WTC11 (cell line): ENCODE data around the gene PRTFDC1. TPM values are rescaled to one million over a fixed set of nuclear protein-coding genes. Genes with fewer than 3 reads are reported as not detected.

Source experiments
- ATAC-seq: fragments of 200-7000 bp; cut with Tn5 transposase; 2 replicates; pipeline ENCODE4 v1.10.0; 2021; ENCODE audit warnings: mild to moderate bottlenecking, moderate library complexity
- CTCF ChIA-PET: fragments of 300-600 bp; sonication (Branson Sonifier 250); formaldehyde crosslinking; loops from one replicate; lab custom pipeline; 2021; ENCODE audit warnings: antibody characterized with exemption; lab: Charles Lee
- POLR2A ChIA-PET: fragments of 350-600 bp; sonication (Branson Sonifier 250); formaldehyde crosslinking; loops from one replicate; lab custom pipeline; 2021; ENCODE audit warnings: antibody characterized with exemption; lab: Charles Lee
- DNase-seq: peaks from one replicate; pipeline ENCODE4 v3.0.0; 2021; ENCODE audit warnings: low spot score
- H3K27ac Mint-ChIP-seq: 2 replicates; pipeline ENCODE4 v1.8.0; 2021; ENCODE audit warnings: mixed read lengths
- H3K27me3 Mint-ChIP-seq: 2 replicates; pipeline ENCODE4 v1.8.0; 2021; ENCODE audit warnings: low read depth, mild to moderate bottlenecking, moderate library complexity, mixed read lengths
- H3K36me3 Mint-ChIP-seq: 2 replicates; pipeline ENCODE4 v1.8.0; 2021; ENCODE audit warnings: mixed read lengths
- H3K4me1 Mint-ChIP-seq: 2 replicates; pipeline ENCODE4 v1.8.0; 2022; ENCODE audit warnings: mixed read lengths
- H3K4me3 Mint-ChIP-seq: 2 replicates; pipeline ENCODE4 v1.8.0; 2021; ENCODE audit warnings: mild to moderate bottlenecking, moderate library complexity, mixed read lengths
- H3K9me3 Mint-ChIP-seq: 2 replicates; pipeline ENCODE4 v1.8.0; 2021; ENCODE audit warnings: mixed read lengths
- AR ChIP-seq: fragments of 250-450 bp; sonication (Bioruptor Pico); IDR thresholded peaks from 2 replicates; pipeline ENCODE4 v1.9.0; 2021; ENCODE audit warnings: mild to moderate bottlenecking
- ARID4B ChIP-seq: sonication (generic); formaldehyde crosslinking; IDR thresholded peaks from 2 replicates; pipeline ENCODE4 v1.8.0; 2023; ENCODE audit warnings: missing genetic modification reagents, mild to moderate bottlenecking, borderline replicate concordance
- CBFB ChIP-seq: sonication (generic); formaldehyde crosslinking; IDR thresholded peaks from 2 replicates; pipeline ENCODE4 v1.8.1; 2022; ENCODE audit warnings: mild to moderate bottlenecking, low read depth, missing genetic modification reagents
- ETV6 ChIP-seq: sonication (generic); formaldehyde crosslinking; IDR thresholded peaks from 2 replicates; pipeline ENCODE4 v1.8.1; 2022; ENCODE audit warnings: mild to moderate bottlenecking, missing genetic modification reagents
- GRHL2 ChIP-seq: fragments of 250-450 bp; sonication (Bioruptor Pico); IDR thresholded peaks from 2 replicates; pipeline ENCODE4 v1.8.0; 2022; ENCODE audit warnings: mild to moderate bottlenecking, moderate library complexity; ENCODE audit not compliant: insufficient replicate concordance, severe bottlenecking
- JAZF1 ChIP-seq: fragments of 250-450 bp; sonication (Bioruptor Pico); IDR thresholded peaks from 2 replicates; pipeline ENCODE4 v1.9.0; 2021; ENCODE audit warnings: moderate library complexity, mild to moderate bottlenecking, inconsistent platforms
- MYBL2 ChIP-seq: sonication (generic); formaldehyde crosslinking; IDR thresholded peaks from 2 replicates; pipeline ENCODE4 v1.8.1; 2023; ENCODE audit warnings: mild to moderate bottlenecking, moderate library complexity, missing genetic modification reagents
- NFYB ChIP-seq: sonication (generic); formaldehyde crosslinking; conservative IDR thresholded peaks from 2 replicates; pipeline ENCODE4 v1.8.0; 2022; ENCODE audit warnings: low read depth, missing genetic modification reagents
- ZNF317 ChIP-seq: sonication (generic); formaldehyde crosslinking; IDR thresholded peaks from 2 replicates; pipeline ENCODE4 v1.8.1; 2023; ENCODE audit warnings: low read depth, mild to moderate bottlenecking, moderate library complexity, missing genetic modification reagents, borderline replicate concordance
- ZNF423 ChIP-seq: fragments of 250-450 bp; sonication (Bioruptor Pico); IDR thresholded peaks from 2 replicates; pipeline ENCODE4 v2.1.2; 2022; ENCODE audit warnings: mild to moderate bottlenecking, moderate library complexity
- ZNF671 ChIP-seq: fragments of 250-450 bp; sonication (Bioruptor Pico); IDR thresholded peaks from 2 replicates; pipeline ENCODE4 v1.8.0; 2021; ENCODE audit warnings: mild to moderate bottlenecking
- total RNA-seq: library from RNA; stranded (reverse); gene quantifications from 3 replicates; pipeline ENCODE4 v1.2.3, GENCODE V29; 2021
- TF ChIP-seq, protein P1 (sequence below): sonication (generic); formaldehyde crosslinking; IDR thresholded peaks from 2 replicates; pipeline ENCODE4 v1.8.1; 2022; ENCODE audit warnings: low read depth, missing genetic modification reagents, borderline replicate concordance
- TF ChIP-seq, protein P2 (sequence below): fragments of 250-450 bp; sonication (Bioruptor Pico); IDR thresholded peaks from 2 replicates; pipeline ENCODE4 v2.1.2; 2022; ENCODE audit warnings: mild to moderate bottlenecking, moderate library complexity
- TF ChIP-seq, protein P3 (sequence below): fragments of 250-450 bp; sonication (Bioruptor Pico); IDR thresholded peaks from 2 replicates; pipeline ENCODE4 v1.9.0; 2021; ENCODE audit warnings: mild to moderate bottlenecking, borderline replicate concordance
- TF ChIP-seq, protein P4 (sequence below): sonication (generic); formaldehyde crosslinking; conservative IDR thresholded peaks from 2 replicates; pipeline ENCODE4 v1.8.1; 2023; ENCODE audit warnings: mild to moderate bottlenecking, low read depth, missing genetic modification reagents, moderate library complexity

The PRTFDC1 gene
- total RNA-seq, 1 experiment from 2014 or later, result 6.1 TPM

GRCh38 chr10:24872790-24873182 lies 79.6 kb downstream of the PRTFDC1 start:
- peaks cover 8% of the 10 kb centered on the region; the same call in 1 of the 2 replicates for H3K4me1 Mint-ChIP-seq
- ChIA-PET CTCF (interaction anchor here (1.1 kb wide), 1 partner anchor 208 kb away, joined by 3 read pairs; no protein-coding TSS in a partner anchor), POLR2A (interaction anchor here (0.6 to 0.8 kb wide), 2 partner anchors 75 to 79 kb away, joined by 3 read pairs; no protein-coding TSS in a partner anchor)
- H3K9me3 Mint-ChIP-seq, result peaks cover 15% of the 10 kb centered on the region
- no peaks in the 10 kb centered on the region for H3K27me3 Mint-ChIP-seq
- H3K36me3 Mint-ChIP-seq, result peaks cover 7% of the 10 kb centered on the region
- TF ChIP-seq, protein P1, sequence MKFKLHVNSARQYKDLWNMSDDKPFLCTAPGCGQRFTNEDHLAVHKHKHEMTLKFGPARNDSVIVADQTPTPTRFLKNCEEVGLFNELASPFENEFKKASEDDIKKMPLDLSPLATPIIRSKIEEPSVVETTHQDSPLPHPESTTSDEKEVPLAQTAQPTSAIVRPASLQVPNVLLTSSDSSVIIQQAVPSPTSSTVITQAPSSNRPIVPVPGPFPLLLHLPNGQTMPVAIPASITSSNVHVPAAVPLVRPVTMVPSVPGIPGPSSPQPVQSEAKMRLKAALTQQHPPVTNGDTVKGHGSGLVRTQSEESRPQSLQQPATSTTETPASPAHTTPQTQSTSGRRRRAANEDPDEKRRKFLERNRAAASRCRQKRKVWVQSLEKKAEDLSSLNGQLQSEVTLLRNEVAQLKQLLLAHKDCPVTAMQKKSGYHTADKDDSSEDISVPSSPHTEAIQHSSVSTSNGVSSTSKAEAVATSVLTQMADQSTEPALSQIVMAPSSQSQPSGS (CRISPR knock-in tag), result no peak
- TF ChIP-seq, protein P2, sequence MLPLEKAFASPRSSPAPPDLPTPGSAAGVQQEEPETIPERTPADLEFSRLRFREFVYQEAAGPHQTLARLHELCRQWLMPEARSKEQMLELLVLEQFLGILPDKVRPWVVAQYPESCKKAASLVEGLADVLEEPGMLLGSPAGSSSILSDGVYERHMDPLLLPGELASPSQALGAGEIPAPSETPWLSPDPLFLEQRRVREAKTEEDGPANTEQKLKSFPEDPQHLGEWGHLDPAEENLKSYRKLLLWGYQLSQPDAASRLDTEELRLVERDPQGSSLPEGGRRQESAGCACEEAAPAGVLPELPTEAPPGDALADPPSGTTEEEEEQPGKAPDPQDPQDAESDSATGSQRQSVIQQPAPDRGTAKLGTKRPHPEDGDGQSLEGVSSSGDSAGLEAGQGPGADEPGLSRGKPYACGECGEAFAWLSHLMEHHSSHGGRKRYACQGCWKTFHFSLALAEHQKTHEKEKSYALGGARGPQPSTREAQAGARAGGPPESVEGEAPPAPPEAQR (CRISPR knock-in tag), result no peak
- TF ChIP-seq ETV6 (CRISPR knock-in tag), result no peak
- H3K27ac Mint-ChIP-seq, result no peak overlapping the region
- no peak for ATAC-seq
- DNase-seq, result no peak
- H3K4me3 Mint-ChIP-seq, result no peak overlapping the region

GRCh38 chr10:24872049-24872789 lies 80.2 kb downstream of the PRTFDC1 start:
- no peaks in the 10 kb centered on the region for H3K27me3 Mint-ChIP-seq
- POLR2A ChIA-PET, result interaction anchor here (0.5 to 0.6 kb wide), 3 partner anchors 57 to 141 kb away, joined by 3 read pairs; no protein-coding TSS in a partner anchor
- no peak overlapping the region for H3K4me3 Mint-ChIP-seq
- H3K4me1 Mint-ChIP-seq, result peaks cover 10% of the 10 kb centered on the region
- no peak overlapping the region for H3K27ac Mint-ChIP-seq
- H3K9me3 Mint-ChIP-seq, result peaks cover 15% of the 10 kb centered on the region
- no peak for ATAC-seq
- DNase-seq, result no peak
- CTCF ChIA-PET, result no interaction called here
- H3K36me3 Mint-ChIP-seq, result peaks cover 7% of the 10 kb centered on the region
- TF ChIP-seq, protein P3, sequence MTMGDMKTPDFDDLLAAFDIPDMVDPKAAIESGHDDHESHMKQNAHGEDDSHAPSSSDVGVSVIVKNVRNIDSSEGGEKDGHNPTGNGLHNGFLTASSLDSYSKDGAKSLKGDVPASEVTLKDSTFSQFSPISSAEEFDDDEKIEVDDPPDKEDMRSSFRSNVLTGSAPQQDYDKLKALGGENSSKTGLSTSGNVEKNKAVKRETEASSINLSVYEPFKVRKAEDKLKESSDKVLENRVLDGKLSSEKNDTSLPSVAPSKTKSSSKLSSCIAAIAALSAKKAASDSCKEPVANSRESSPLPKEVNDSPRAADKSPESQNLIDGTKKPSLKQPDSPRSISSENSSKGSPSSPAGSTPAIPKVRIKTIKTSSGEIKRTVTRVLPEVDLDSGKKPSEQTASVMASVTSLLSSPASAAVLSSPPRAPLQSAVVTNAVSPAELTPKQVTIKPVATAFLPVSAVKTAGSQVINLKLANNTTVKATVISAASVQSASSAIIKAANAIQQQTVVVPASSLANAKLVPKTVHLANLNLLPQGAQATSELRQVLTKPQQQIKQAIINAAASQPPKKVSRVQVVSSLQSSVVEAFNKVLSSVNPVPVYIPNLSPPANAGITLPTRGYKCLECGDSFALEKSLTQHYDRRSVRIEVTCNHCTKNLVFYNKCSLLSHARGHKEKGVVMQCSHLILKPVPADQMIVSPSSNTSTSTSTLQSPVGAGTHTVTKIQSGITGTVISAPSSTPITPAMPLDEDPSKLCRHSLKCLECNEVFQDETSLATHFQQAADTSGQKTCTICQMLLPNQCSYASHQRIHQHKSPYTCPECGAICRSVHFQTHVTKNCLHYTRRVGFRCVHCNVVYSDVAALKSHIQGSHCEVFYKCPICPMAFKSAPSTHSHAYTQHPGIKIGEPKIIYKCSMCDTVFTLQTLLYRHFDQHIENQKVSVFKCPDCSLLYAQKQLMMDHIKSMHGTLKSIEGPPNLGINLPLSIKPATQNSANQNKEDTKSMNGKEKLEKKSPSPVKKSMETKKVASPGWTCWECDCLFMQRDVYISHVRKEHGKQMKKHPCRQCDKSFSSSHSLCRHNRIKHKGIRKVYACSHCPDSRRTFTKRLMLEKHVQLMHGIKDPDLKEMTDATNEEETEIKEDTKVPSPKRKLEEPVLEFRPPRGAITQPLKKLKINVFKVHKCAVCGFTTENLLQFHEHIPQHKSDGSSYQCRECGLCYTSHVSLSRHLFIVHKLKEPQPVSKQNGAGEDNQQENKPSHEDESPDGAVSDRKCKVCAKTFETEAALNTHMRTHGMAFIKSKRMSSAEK (CRISPR knock-in tag), result no peak
- TF ChIP-seq, protein P4, sequence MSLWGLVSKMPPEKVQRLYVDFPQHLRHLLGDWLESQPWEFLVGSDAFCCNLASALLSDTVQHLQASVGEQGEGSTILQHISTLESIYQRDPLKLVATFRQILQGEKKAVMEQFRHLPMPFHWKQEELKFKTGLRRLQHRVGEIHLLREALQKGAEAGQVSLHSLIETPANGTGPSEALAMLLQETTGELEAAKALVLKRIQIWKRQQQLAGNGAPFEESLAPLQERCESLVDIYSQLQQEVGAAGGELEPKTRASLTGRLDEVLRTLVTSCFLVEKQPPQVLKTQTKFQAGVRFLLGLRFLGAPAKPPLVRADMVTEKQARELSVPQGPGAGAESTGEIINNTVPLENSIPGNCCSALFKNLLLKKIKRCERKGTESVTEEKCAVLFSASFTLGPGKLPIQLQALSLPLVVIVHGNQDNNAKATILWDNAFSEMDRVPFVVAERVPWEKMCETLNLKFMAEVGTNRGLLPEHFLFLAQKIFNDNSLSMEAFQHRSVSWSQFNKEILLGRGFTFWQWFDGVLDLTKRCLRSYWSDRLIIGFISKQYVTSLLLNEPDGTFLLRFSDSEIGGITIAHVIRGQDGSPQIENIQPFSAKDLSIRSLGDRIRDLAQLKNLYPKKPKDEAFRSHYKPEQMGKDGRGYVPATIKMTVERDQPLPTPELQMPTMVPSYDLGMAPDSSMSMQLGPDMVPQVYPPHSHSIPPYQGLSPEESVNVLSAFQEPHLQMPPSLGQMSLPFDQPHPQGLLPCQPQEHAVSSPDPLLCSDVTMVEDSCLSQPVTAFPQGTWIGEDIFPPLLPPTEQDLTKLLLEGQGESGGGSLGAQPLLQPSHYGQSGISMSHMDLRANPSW (CRISPR knock-in tag), result no peak
- TF ChIP-seq ARID4B (CRISPR knock-in tag), result no peak
- no peak for TF ChIP-seq MYBL2
- TF ChIP-seq NFYB (CRISPR knock-in tag), result no peak
- no peak for TF ChIP-seq CBFB (CRISPR knock-in tag)
- TF ChIP-seq JAZF1 (CRISPR knock-in tag), result no peak
- no peak for TF ChIP-seq AR (CRISPR knock-in tag)
- no peak for TF ChIP-seq ZNF671 (CRISPR knock-in tag)
- no peak for TF ChIP-seq ZNF317 (CRISPR knock-in tag)
- TF ChIP-seq GRHL2 (CRISPR knock-in tag), result no peak
- TF ChIP-seq ZNF423 (CRISPR knock-in tag), result no peak
